NCI-H2107 treated with DMSO at 0.1 percent for 48 hours (cell line): ENCODE results near the gene LRRK2.

Experiments
- DNase-seq: peaks from one replicate; lab custom pipeline; 2025; ENCODE audit not compliant: unreplicated experiment; lab: John Stamatoyannopoulos, UW

The LRRK2 gene

GRCh38 chr12:40224439-40225291, at the start of gene LRRK2:
TSS of gene LRRK2 (plus strand) at chr12:40224997. CDS start at chr12:40225132, 135 bp downstream.
- DNase-seq: no peak

- no peak for DNase-seq
These were observed 49.8 kb upstream of the LRRK2 start for GRCh38 chr12:40175045-40175444.

- DNase-seq: no peak
These were observed 49.3 kb upstream of the LRRK2 start for GRCh38 chr12:40175489-40175888.

- DNase-seq: no peak
These were observed 46.1 kb upstream of the LRRK2 start for GRCh38 chr12:40178701-40179100.

- no peak for DNase-seq
These were observed 43.3 kb upstream of the LRRK2 start for GRCh38 chr12:40181490-40181889.

GRCh38 chr12:40183715-40184114, 41.1 kb upstream of the LRRK2 start:
- no peak for DNase-seq

GRCh38 chr12:40184493-40185302, 40.1 kb upstream of the LRRK2 start:
- DNase-seq: no peak

- DNase-seq: no peak
These were observed 39.5 kb upstream of the LRRK2 start for GRCh38 chr12:40185303-40185693.

- no peak for DNase-seq
These were observed 36.1 kb upstream of the LRRK2 start for GRCh38 chr12:40188558-40189320.

- no peak for DNase-seq
These were observed 32.0 kb upstream of the LRRK2 start for GRCh38 chr12:40192704-40193255.

- DNase-seq: no peak
These were observed 30.0 kb upstream of the LRRK2 start for GRCh38 chr12:40194846-40195245.

- DNase-seq: no peak
These were observed 27.2 kb upstream of the LRRK2 start for GRCh38 chr12:40197590-40197989.

- DNase-seq: no peak
These were observed 26.2 kb upstream of the LRRK2 start for GRCh38 chr12:40198601-40199000.

- DNase-seq: no peak
These were observed 22.4 kb upstream of the LRRK2 start for GRCh38 chr12:40202095-40203059.

- no peak for DNase-seq
These were observed 21.8 kb upstream of the LRRK2 start for GRCh38 chr12:40203060-40203430.

- no peak for DNase-seq
These were observed 20.5 kb upstream of the LRRK2 start for GRCh38 chr12:40204337-40204736.

- DNase-seq: no peak
These were observed 17.2 kb upstream of the LRRK2 start for GRCh38 chr12:40207551-40207950.

GRCh38 chr12:40208707-40209446, 15.9 kb upstream of the LRRK2 start:
- DNase-seq: no peak

- DNase-seq: no peak
These were observed 14.9 kb upstream of the LRRK2 start for GRCh38 chr12:40209886-40210285.
